HG03354 (cell line): ENCODE data around the gene RAPGEF2.
"Not testable (repeated sequence)": the region's sequence is repeated elsewhere in the genome, so short reads cannot be mapped to it uniquely, and the experiment has no call there.

Source experiments
- ATAC-seq: cut with Tn5 transposase; IDR thresholded peaks from one replicate; pipeline ENCODE4 v1.9.1; 2021; ENCODE audit warnings: mild to moderate bottlenecking; ENCODE audit not compliant: unreplicated experiment, poor library complexity, severe bottlenecking

RAPGEF2 gene

GRCh38 chr4:159153669-159154068 is 50.8 kb downstream of the RAPGEF2 start:
- no peak for ATAC-seq

- no peak for ATAC-seq
These were observed 52.2 kb downstream of the RAPGEF2 start for GRCh38 chr4:159155119-159155518.

GRCh38 chr4:159158083-159158617 is 55.3 kb downstream of the RAPGEF2 start:
- no peak for ATAC-seq

- no peak for ATAC-seq
These were observed 56.1 kb downstream of the RAPGEF2 start for GRCh38 chr4:159158985-159159384.

- ATAC-seq, result no peak
These were observed 56.7 kb downstream of the RAPGEF2 start for GRCh38 chr4:159159611-159160010.

- ATAC-seq, result no peak
These were observed 57.4 kb downstream of the RAPGEF2 start for GRCh38 chr4:159160242-159160641.

GRCh38 chr4:159161436-159161835 is 58.6 kb downstream of the RAPGEF2 start:
- ATAC-seq, result not testable (repeated sequence)

GRCh38 chr4:159162576-159162975 is 59.7 kb downstream of the RAPGEF2 start:
- no peak for ATAC-seq

GRCh38 chr4:159163521-159163920 is 60.6 kb downstream of the RAPGEF2 start:
- ATAC-seq, result no peak

GRCh38 chr4:159169404-159170302 is 66.8 kb downstream of the RAPGEF2 start:
- ATAC-seq, result peak; percentile 66

- no peak for ATAC-seq
These were observed 68.4 kb downstream of the RAPGEF2 start for GRCh38 chr4:159171287-159171686.

GRCh38 chr4:159173886-159174285 is 71.0 kb downstream of the RAPGEF2 start:
- ATAC-seq, result no peak

GRCh38 chr4:159174645-159175084 is 71.8 kb downstream of the RAPGEF2 start:
- no peak for ATAC-seq

- peak; percentile 60 for ATAC-seq
These were observed 72.5 kb downstream of the RAPGEF2 start for GRCh38 chr4:159175085-159175988.

GRCh38 chr4:159175989-159176375 is 73.1 kb downstream of the RAPGEF2 start:
- no peak for ATAC-seq

GRCh38 chr4:159177265-159178150 is 74.6 kb downstream of the RAPGEF2 start:
- ATAC-seq, result peak; percentile 49

GRCh38 chr4:159178151-159178546 is 75.3 kb downstream of the RAPGEF2 start:
- peak; percentile 38 for ATAC-seq

GRCh38 chr4:159178979-159179969 is 76.4 kb downstream of the RAPGEF2 start:
- no peak for ATAC-seq
